IMR-90 (cell line): Measurements from ENCODE around the gene YBEY. TPM values are rescaled to one million over a fixed set of nuclear protein-coding genes. Genes with fewer than 3 reads are reported as not detected.

ENCODE experiments used
- ATAC-seq: fragments of 200-7000 bp; cut with Tn5 transposase; 2 replicates; pipeline ENCODE4 v1.9.1; 2020; ENCODE audit warnings: low read depth, mild to moderate bottlenecking, moderate library complexity
- BruUV-seq: library from RNA; stranded (reverse); fragments of 400-500 nt; replicated peaks from 2 replicates; lab custom pipeline; 2021; lab: Mats Ljungman, UMichigan
- CTCF ChIA-PET: fragments of 300-600 bp; formaldehyde crosslinking; extraction: SDS; loops from one replicate; lab custom pipeline; 2021; ENCODE audit warnings: antibody characterized with exemption; lab: Yijun Ruan, JAX
- POLR2A ChIA-PET: fragments of 300-600 bp; sonication (Branson Sonifier 250); formaldehyde crosslinking; loops from one replicate; lab custom pipeline; 2022; ENCODE audit warnings: antibody characterized with exemption; ENCODE audit not compliant: unreplicated experiment; lab: Charles Lee
- DNase-seq: peaks from one replicate; pipeline ENCODE4 v3.0.0; 2013
- H2AFZ ChIP-seq: replicated peaks from 2 replicates; pipeline ENCODE3; 2013; ENCODE audit warnings: low read length, mild to moderate bottlenecking; ENCODE audit not compliant: poor library complexity
- H2AK5ac ChIP-seq: 2 replicates; pipeline ENCODE4 v1.6.1; 2013; ENCODE audit warnings: low read depth, low read length, inconsistent platforms
- H2AK9ac ChIP-seq: replicated peaks from 2 replicates; pipeline ENCODE3; 2013; ENCODE audit warnings: mild to moderate bottlenecking, low read depth, low read length, moderate library complexity; ENCODE audit not compliant: poor library complexity
- H2BK120ac ChIP-seq: 2 replicates; pipeline ENCODE4 v1.6.1; 2013; ENCODE audit warnings: low read depth, low read length, inconsistent platforms
- H2BK15ac ChIP-seq: 3 replicates; pipeline ENCODE4 v1.6.1; 2013; ENCODE audit warnings: low read depth, low read length, inconsistent platforms
- H2BK20ac ChIP-seq: 2 replicates; pipeline ENCODE4 v1.6.1; 2013; ENCODE audit warnings: low read depth, mild to moderate bottlenecking, inconsistent platforms, low read length, moderate library complexity
- H2BK5ac ChIP-seq: 2 replicates; pipeline ENCODE4 v1.6.1; 2013; ENCODE audit warnings: mild to moderate bottlenecking, low read depth, low read length, inconsistent platforms; ENCODE audit not compliant: poor library complexity, severe bottlenecking
- H3K14ac ChIP-seq: replicated peaks from 2 replicates; pipeline ENCODE4 v1.6.1; 2013; ENCODE audit warnings: low read depth, low read length, inconsistent platforms
- H3K18ac ChIP-seq: 2 replicates; pipeline ENCODE4 v1.6.1; 2013; ENCODE audit warnings: low read depth, low read length, control low read depth
- H3K23ac ChIP-seq: 2 replicates; pipeline ENCODE4 v1.6.1; 2013; ENCODE audit warnings: low read depth, low read length, inconsistent platforms
- H3K27ac ChIP-seq: 2 replicates; pipeline ENCODE4 v1.5.1; 2013; ENCODE audit warnings: mild to moderate bottlenecking, control low read depth, low read length; ENCODE audit not compliant: insufficient read depth
- H3K27me3 ChIP-seq: 2 replicates; pipeline ENCODE4 v1.6.1; 2013; ENCODE audit warnings: low read length; ENCODE audit not compliant: control insufficient read depth, insufficient read depth
- H3K36me3 ChIP-seq: 2 replicates; pipeline ENCODE4 v1.6.1; 2013; ENCODE audit warnings: low read length, mixed read lengths; ENCODE audit not compliant: control insufficient read depth, insufficient read depth
- H3K4ac ChIP-seq: 2 replicates; pipeline ENCODE4 v1.6.1; 2013; ENCODE audit warnings: low read depth, low read length, inconsistent platforms
- H3K4me1 ChIP-seq: 2 replicates; pipeline ENCODE4 v1.6.1; 2013; ENCODE audit warnings: low read length, mixed read lengths; ENCODE audit not compliant: control insufficient read depth, insufficient read depth
- H3K4me2 ChIP-seq: 2 replicates; pipeline ENCODE4 v1.6.1; 2013; ENCODE audit warnings: low read depth, mild to moderate bottlenecking, control low read depth, low read length, moderate library complexity
- H3K4me3 ChIP-seq: 2 replicates; pipeline ENCODE4 v1.5.1; 2013; ENCODE audit warnings: low read depth, mild to moderate bottlenecking, control low read depth, low read length, moderate library complexity; ENCODE audit not compliant: insufficient read depth
- H3K56ac ChIP-seq: 2 replicates; pipeline ENCODE4 v1.6.1; 2013; ENCODE audit warnings: low read length, inconsistent platforms; ENCODE audit not compliant: insufficient read depth; ENCODE audit errors: extremely low read depth
- H3K79me1 ChIP-seq, 2 experiments: 2 replicates each; pipeline ENCODE4 v1.6.1; 2013; ENCODE audit warnings: low read length in 2 of 2, inconsistent platforms in 1 of 2, low read depth in 1 of 2
- H3K9ac ChIP-seq: 2 replicates; pipeline ENCODE4 v1.6.1; 2013; ENCODE audit warnings: low read depth, low read length, control low read depth
- H3K9me1 ChIP-seq: 2 replicates; pipeline ENCODE4 v1.6.1; 2013; ENCODE audit warnings: low read length, inconsistent platforms; ENCODE audit not compliant: insufficient read depth
- H3K9me3 ChIP-seq: 2 replicates; pipeline ENCODE4 v1.6.1; 2013; ENCODE audit warnings: low read length; ENCODE audit not compliant: control insufficient read depth, insufficient read depth
- H4K20me1 ChIP-seq: 2 replicates; pipeline ENCODE4 v1.6.1; 2013; ENCODE audit warnings: low read length, inconsistent platforms; ENCODE audit not compliant: insufficient read depth
- H4K5ac ChIP-seq: 2 replicates; pipeline ENCODE4 v1.6.1; 2013; ENCODE audit warnings: mild to moderate bottlenecking, low read depth, low read length, control low read depth
- H4K8ac ChIP-seq, 2 experiments: 2 replicates each; pipeline ENCODE4 v1.6.1; 2013; ENCODE audit warnings: low read depth in 2 of 2, low read length in 2 of 2, control low read depth in 1 of 2, inconsistent platforms in 1 of 2
- H4K91ac ChIP-seq: 2 replicates; pipeline ENCODE4 v1.6.1; 2013; ENCODE audit warnings: low read depth, low read length, inconsistent platforms; ENCODE audit not compliant: insufficient read depth
- BHLHE40 ChIP-seq: fragments of 150-350 bp; IDR thresholded peaks from 2 replicates; pipeline ENCODE4 v1.6.1; 2016; ENCODE audit warnings: mild to moderate bottlenecking, low read depth, low read length
- CEBPB ChIP-seq: IDR thresholded peaks from 2 replicates; pipeline ENCODE4 v1.6.1; 2012; ENCODE audit warnings: low read depth, low read length, improper control_type of control experiment
- CHD1 ChIP-seq: IDR thresholded peaks from 2 replicates; pipeline ENCODE4 v1.6.1; 2012; ENCODE audit warnings: low read depth, low read length, improper control_type of control experiment
- FOS ChIP-seq: fragments of 150-350 bp; IDR thresholded peaks from 2 replicates; pipeline ENCODE4 v1.6.1; 2016; ENCODE audit warnings: low read depth, low read length
- MAFK ChIP-seq: IDR thresholded peaks from 2 replicates; pipeline ENCODE4 v1.6.1; 2012; ENCODE audit warnings: low read depth, low read length, improper control_type of control experiment
- MXI1 ChIP-seq: IDR thresholded peaks from 2 replicates; pipeline ENCODE4 v1.6.1; 2012; ENCODE audit warnings: low read depth, mild to moderate bottlenecking, low read length, moderate library complexity, borderline replicate concordance
- POLR2A ChIP-seq: IDR thresholded peaks from 2 replicates; pipeline ENCODE4 v1.6.1; 2012; ENCODE audit warnings: mild to moderate bottlenecking, low read depth, low read length
- RAD21 ChIP-seq: IDR thresholded peaks from 2 replicates; pipeline ENCODE4 v1.6.1; 2012; ENCODE audit warnings: low read length, improper control_type of control experiment
- RCOR1 ChIP-seq: IDR thresholded peaks from 2 replicates; pipeline ENCODE4 v1.6.1; 2012; ENCODE audit warnings: mild to moderate bottlenecking, low read length, improper control_type of control experiment; ENCODE audit not compliant: insufficient replicate concordance
- RFX5 ChIP-seq: IDR thresholded peaks from 2 replicates; pipeline ENCODE4 v1.8.0; 2012; ENCODE audit warnings: low read depth, mild to moderate bottlenecking, low read length, moderate library complexity
- SMC3 ChIP-seq: fragments of 150-350 bp; IDR thresholded peaks from 2 replicates; pipeline ENCODE4 v1.6.1; 2016; ENCODE audit warnings: low read depth, mild to moderate bottlenecking, antibody characterized with exemption, low read length, moderate library complexity
- WGBS, 2 experiments: methylation state at CpG; one replicate each; pipeline versions ENCODE4 v1.1.5 to v1.1.7; 2013; ENCODE audit warnings: missing lambda C conversion rate in 2 of 2; ENCODE audit not compliant: insufficient read length in 1 of 2; ENCODE audit errors: extremely low coverage in 2 of 2; 5-methylcytosine and 5-hydroxymethylcytosine counted together
- dilution Hi-C: fragments of 300-500 bp; cut with HindIII; formaldehyde crosslinking; loops from one replicate; pipeline ENCODE4 v1.14.3; 2018; ENCODE audit warnings: low sequenced_read_pairs; ENCODE audit not compliant: unreplicated experiment
- in situ Hi-C: fragments of 300-500 bp; cut with MboI; formaldehyde crosslinking; loops from 3 replicates; pipeline ENCODE4 v1.14.3; 2019; ENCODE audit warnings: low sequenced_read_pairs, inconsistent platforms, mixed read lengths
- intact Hi-C: fragments of 100-400 bp; cut with micrococcal nuclease; formaldehyde crosslinking; loops from 2 replicates; pipeline ENCODE4 v1.10.0; 2022
- polyA plus RNA-seq, 3 experiments: library from polyadenylated mRNA; depleted of rRNA; stranded (reverse); fragments of >200 nt; gene quantifications; 2 replicates each; pipeline ENCODE4 v1.2.3, GENCODE V29; 2012; ENCODE audit warnings: low replicate concordance in 1 of 3
- total RNA-seq: library from RNA; depleted of rRNA; stranded (reverse); fragments of >200 nt; gene quantifications from 2 replicates; pipeline ENCODE4 v1.2.3, GENCODE V29; 2012
- TF ChIP-seq, protein P1 (sequence below): fragments of 150-350 bp; IDR thresholded peaks from 2 replicates; pipeline ENCODE4 v1.6.1; 2017; ENCODE audit warnings: mild to moderate bottlenecking, antibody characterized with exemption, low read length, low read depth
- TF ChIP-seq, protein P2 (sequence below): conservative IDR thresholded peaks from 2 replicates; pipeline ENCODE4 v1.5.1; 2012; ENCODE audit warnings: mild to moderate bottlenecking, low read depth, low read length, improper control_type of control experiment
- TF ChIP-seq, protein P3 (sequence below): fragments of 150-350 bp; IDR thresholded peaks from 2 replicates; pipeline ENCODE4 v1.6.1; 2016; ENCODE audit warnings: low read depth, mild to moderate bottlenecking, low read length, moderate library complexity, borderline replicate concordance

The YBEY gene
- total and polyA plus RNA-seq, 2 of the 4 experiments (the other 2 are of a cell fraction): 5.9 to 26.2 TPM

DNA sequence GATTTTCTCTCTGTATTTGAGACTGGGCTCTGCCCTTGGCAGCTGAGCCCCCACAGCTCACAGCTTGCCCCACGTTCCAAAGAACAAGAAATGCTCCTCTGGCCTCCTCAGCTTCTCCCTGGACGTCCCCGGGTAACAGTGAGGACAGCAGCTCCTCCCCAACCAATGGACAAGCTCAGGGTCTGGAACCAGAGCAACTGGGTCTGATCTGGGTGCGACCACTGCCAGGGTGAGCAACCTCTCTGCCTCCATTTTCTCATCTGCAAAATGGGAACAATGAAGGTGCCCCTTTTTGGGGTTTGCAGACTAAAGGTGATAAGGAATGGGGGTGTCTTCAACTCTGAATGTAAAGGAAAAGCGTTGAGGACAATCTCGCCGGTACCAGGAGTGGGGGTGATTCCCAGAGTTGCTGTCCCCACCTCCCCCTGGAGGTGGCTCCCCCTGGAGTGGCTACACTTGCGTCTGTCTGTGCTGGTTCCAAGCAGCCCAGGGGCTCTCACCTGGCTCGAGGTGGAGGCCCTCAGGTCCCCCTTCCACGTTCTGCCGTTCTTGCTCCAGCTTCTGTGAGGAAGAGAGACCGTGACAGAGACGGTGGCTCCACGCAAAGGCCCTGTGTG lies 30.7 kb downstream of the YBEY start:
- Histone ChIP-seq H2AFZ (peak overlapping the region; percentile 14), H3K27ac (no peak overlapping the region), H3K79me1 (peaks cover 22 to 60% of the 10 kb centered on the region in 2 experiments), H3K4me3 (no peak overlapping the region), H3K9me3 (no peaks in the 10 kb centered on the region), H3K23ac (no peak overlapping the region), H2BK5ac (no peak overlapping the region), H3K9me1 (peaks cover 6% of the 10 kb centered on the region; the same call in 1 of the 2 replicates), H3K9ac (no peak overlapping the region), H3K56ac (no peak overlapping the region), H2AK5ac (no peak overlapping the region), H4K91ac (no peak overlapping the region), H2AK9ac (peak overlapping the region; percentile 28), H3K14ac (no peak overlapping the region), H4K8ac (no peak overlapping the region), H3K18ac (no peak overlapping the region), H2BK15ac (no peak overlapping the region), H3K27me3 (no peaks in the 10 kb centered on the region), H3K4me2 (no peak overlapping the region), H3K36me3 (peaks cover 9% of the 10 kb centered on the region), H2BK20ac (no peak overlapping the region), H4K20me1 (peaks cover 7% of the 10 kb centered on the region), H2BK120ac (no peak overlapping the region), H4K5ac (no peak overlapping the region), H3K4me1 (peaks cover 4% of the 10 kb centered on the region), H3K4ac (no peak overlapping the region)
- dilution Hi-C loops: no loop called here
- BruUV-seq: no TSS peak
- in situ Hi-C loops: no loop called here
- CTCF ChIA-PET: no interaction called here
- ATAC-seq (no peak), DNase-seq (no peak)
- TF ChIP-seq CHD1 (no peak), SMC3 (no peak), RCOR1 (no peak), BHLHE40 (no peak), MXI1 (no peak), MAFK (no peak), POLR2A (no peak), FOS (no peak), CEBPB (no peak), RAD21 (no peak), RFX5 (no peak)
- TF ChIP-seq, protein P1, sequence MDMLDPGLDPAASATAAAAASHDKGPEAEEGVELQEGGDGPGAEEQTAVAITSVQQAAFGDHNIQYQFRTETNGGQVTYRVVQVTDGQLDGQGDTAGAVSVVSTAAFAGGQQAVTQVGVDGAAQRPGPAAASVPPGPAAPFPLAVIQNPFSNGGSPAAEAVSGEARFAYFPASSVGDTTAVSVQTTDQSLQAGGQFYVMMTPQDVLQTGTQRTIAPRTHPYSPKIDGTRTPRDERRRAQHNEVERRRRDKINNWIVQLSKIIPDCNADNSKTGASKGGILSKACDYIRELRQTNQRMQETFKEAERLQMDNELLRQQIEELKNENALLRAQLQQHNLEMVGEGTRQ: no peak
- TF ChIP-seq, protein P2, sequence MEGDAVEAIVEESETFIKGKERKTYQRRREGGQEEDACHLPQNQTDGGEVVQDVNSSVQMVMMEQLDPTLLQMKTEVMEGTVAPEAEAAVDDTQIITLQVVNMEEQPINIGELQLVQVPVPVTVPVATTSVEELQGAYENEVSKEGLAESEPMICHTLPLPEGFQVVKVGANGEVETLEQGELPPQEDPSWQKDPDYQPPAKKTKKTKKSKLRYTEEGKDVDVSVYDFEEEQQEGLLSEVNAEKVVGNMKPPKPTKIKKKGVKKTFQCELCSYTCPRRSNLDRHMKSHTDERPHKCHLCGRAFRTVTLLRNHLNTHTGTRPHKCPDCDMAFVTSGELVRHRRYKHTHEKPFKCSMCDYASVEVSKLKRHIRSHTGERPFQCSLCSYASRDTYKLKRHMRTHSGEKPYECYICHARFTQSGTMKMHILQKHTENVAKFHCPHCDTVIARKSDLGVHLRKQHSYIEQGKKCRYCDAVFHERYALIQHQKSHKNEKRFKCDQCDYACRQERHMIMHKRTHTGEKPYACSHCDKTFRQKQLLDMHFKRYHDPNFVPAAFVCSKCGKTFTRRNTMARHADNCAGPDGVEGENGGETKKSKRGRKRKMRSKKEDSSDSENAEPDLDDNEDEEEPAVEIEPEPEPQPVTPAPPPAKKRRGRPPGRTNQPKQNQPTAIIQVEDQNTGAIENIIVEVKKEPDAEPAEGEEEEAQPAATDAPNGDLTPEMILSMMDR: no peak
- TF ChIP-seq, protein P3, sequence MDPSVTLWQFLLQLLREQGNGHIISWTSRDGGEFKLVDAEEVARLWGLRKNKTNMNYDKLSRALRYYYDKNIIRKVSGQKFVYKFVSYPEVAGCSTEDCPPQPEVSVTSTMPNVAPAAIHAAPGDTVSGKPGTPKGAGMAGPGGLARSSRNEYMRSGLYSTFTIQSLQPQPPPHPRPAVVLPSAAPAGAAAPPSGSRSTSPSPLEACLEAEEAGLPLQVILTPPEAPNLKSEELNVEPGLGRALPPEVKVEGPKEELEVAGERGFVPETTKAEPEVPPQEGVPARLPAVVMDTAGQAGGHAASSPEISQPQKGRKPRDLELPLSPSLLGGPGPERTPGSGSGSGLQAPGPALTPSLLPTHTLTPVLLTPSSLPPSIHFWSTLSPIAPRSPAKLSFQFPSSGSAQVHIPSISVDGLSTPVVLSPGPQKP: no peak
- POLR2A ChIA-PET: no interaction called here
- 100% methylated on average over 6 of the region's 14 CpGs; no CpG with 5 or more reads in 1 of the 2 experiments for WGBS, 2 experiments
- intact Hi-C loops: no loop called here
